Endodermal cell (in vitro differentiated cells): ENCODE measurements around the gene ARPIN. TPM values are rescaled to one million over a fixed set of nuclear protein-coding genes. Genes with fewer than 3 reads are reported as not detected.
"Not testable (repeated sequence)": the region's sequence is repeated elsewhere in the genome, so short reads cannot be mapped to it uniquely, and the experiment has no call there.

Experiments
- DNase-seq: peaks from one replicate; pipeline ENCODE4 v3.0.0-alpha.2; 2017
- H3K27ac ChIP-seq: 2 replicates; pipeline ENCODE4 v1.5.1; 2013; ENCODE audit warnings: mild to moderate bottlenecking, low read depth, low read length, moderate library complexity
- H3K27me3 ChIP-seq: 2 replicates; pipeline ENCODE4 v1.6.1; 2013; ENCODE audit warnings: mild to moderate bottlenecking, low read length, moderate library complexity; ENCODE audit not compliant: insufficient read depth, control insufficient read depth, poor library complexity, severe bottlenecking
- H3K36me3 ChIP-seq: 2 replicates; pipeline ENCODE4 v1.7.0; 2013; ENCODE audit warnings: mild to moderate bottlenecking, low read length, moderate library complexity; ENCODE audit not compliant: control insufficient read depth, insufficient read depth
- H3K4me1 ChIP-seq: one replicate; pipeline ENCODE4 v1.7.0; 2013; ENCODE audit warnings: low read length; ENCODE audit not compliant: control insufficient read depth, insufficient read depth
- H3K4me3 ChIP-seq: 2 replicates; pipeline ENCODE4 v1.5.1; 2013; ENCODE audit warnings: mild to moderate bottlenecking, low read length, moderate library complexity
- H3K9ac ChIP-seq: 2 replicates; pipeline ENCODE4 v1.6.1; 2013; ENCODE audit warnings: mild to moderate bottlenecking, low read length, moderate library complexity; ENCODE audit not compliant: poor library complexity, severe bottlenecking; ENCODE audit errors: extremely low read depth
- H3K9me3 ChIP-seq: 2 replicates; pipeline ENCODE4 v1.6.1; 2013; ENCODE audit warnings: mild to moderate bottlenecking, low read length, moderate library complexity; ENCODE audit not compliant: control insufficient read depth
- H3K27ac Mint-ChIP-seq: 2 replicates; pipeline ENCODE4 v1.8.0; 2020; ENCODE audit warnings: mixed read lengths
- H3K27me3 Mint-ChIP-seq: 2 replicates; pipeline ENCODE4 v1.8.0; 2021; ENCODE audit warnings: mild to moderate bottlenecking, mixed read lengths; ENCODE audit not compliant: insufficient read depth
- H3K36me3 Mint-ChIP-seq: 2 replicates; pipeline ENCODE4 v1.8.0; 2020; ENCODE audit warnings: low read depth, mixed read lengths
- H3K4me1 Mint-ChIP-seq: 2 replicates; pipeline ENCODE4 v1.8.0; 2020; ENCODE audit warnings: mixed read lengths
- H3K4me3 Mint-ChIP-seq: 2 replicates; pipeline ENCODE4 v1.8.0; 2020; ENCODE audit warnings: mild to moderate bottlenecking, moderate library complexity, mixed read lengths
- H3K9me3 Mint-ChIP-seq: 2 replicates; pipeline ENCODE4 v1.8.0; 2020; ENCODE audit warnings: mild to moderate bottlenecking, mixed read lengths
- WGBS, 2 experiments: methylation state at CpG; one replicate each; pipeline versions ENCODE4 v1.1.5 to v1.1.7; 2013; ENCODE audit warnings: missing lambda C conversion rate in 2 of 2, mixed read lengths in 1 of 2; ENCODE audit not compliant: insufficient coverage in 1 of 2, insufficient read length in 1 of 2; 5-methylcytosine and 5-hydroxymethylcytosine counted together
- total RNA-seq, 2 donors: library from RNA; stranded (reverse); fragmentation: NEBNext Ultra II Directional in 1 of 2; extraction: Animal tissue kit (Norgen Biotek cat#: 25700) in 1 of 2; gene quantifications; 2 replicates in 1 of 2; 3 replicates in 1 of 2; pipeline ENCODE4 v1.2.1, GENCODE V29; 2021
- TF ChIP-seq, protein P1 (sequence below): fragments of 200-600 bp; sonication (generic); conservative IDR thresholded peaks from 2 replicates; pipeline ENCODE4 v1.5.0; 2021; ENCODE audit warnings: antibody characterized with exemption, mild to moderate bottlenecking

ARPIN gene
- total RNA-seq, 2 donors from 2014 or later = 6.9 to 11.2 TPM

DNA sequence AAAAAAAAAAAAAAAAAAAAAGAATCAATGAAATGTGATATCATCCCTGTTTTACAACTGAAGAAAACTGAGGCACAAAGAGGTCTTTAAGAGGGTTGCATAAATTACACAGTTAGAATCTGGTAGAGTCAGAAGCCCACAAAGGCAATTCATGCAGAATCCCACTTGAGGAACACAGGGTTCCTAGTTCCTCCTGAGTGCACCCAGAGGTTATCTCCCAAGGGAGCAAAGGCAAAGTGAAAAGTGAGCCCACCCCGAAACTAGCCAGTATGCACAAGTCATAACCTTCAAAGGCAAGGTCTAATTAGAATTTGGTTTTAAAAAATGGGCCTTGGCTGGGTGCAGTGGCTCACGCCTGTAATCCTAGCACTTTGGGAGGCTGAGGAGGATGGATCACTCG, 56.8 kb downstream of the ARPIN start:
- DNase-seq = no peak
- H3K9ac ChIP-seq = no peak overlapping the region
- no peak overlapping the region for H3K27ac Mint-ChIP-seq
- no peak overlapping the region for H3K4me3 Mint-ChIP-seq
- H3K9me3 ChIP-seq = peaks cover 4% of the 10 kb centered on the region
- 96 to 98% methylated on average over 3 of the region's 3 CpGs for WGBS, 2 experiments
- H3K27ac ChIP-seq = no peak overlapping the region
- H3K27me3 ChIP-seq = no peaks in the 10 kb centered on the region
- peaks cover 36% of the 10 kb centered on the region for H3K36me3 ChIP-seq
- TF ChIP-seq, protein P1, sequence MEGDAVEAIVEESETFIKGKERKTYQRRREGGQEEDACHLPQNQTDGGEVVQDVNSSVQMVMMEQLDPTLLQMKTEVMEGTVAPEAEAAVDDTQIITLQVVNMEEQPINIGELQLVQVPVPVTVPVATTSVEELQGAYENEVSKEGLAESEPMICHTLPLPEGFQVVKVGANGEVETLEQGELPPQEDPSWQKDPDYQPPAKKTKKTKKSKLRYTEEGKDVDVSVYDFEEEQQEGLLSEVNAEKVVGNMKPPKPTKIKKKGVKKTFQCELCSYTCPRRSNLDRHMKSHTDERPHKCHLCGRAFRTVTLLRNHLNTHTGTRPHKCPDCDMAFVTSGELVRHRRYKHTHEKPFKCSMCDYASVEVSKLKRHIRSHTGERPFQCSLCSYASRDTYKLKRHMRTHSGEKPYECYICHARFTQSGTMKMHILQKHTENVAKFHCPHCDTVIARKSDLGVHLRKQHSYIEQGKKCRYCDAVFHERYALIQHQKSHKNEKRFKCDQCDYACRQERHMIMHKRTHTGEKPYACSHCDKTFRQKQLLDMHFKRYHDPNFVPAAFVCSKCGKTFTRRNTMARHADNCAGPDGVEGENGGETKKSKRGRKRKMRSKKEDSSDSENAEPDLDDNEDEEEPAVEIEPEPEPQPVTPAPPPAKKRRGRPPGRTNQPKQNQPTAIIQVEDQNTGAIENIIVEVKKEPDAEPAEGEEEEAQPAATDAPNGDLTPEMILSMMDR = no peak
- no peaks in the 10 kb centered on the region for H3K4me1 ChIP-seq
- H3K4me1 Mint-ChIP-seq = no peaks in the 10 kb centered on the region
- H3K36me3 Mint-ChIP-seq = peaks cover 69% of the 10 kb centered on the region
- no peak overlapping the region for H3K4me3 ChIP-seq
- peaks cover 22% of the 10 kb centered on the region for H3K9me3 Mint-ChIP-seq
- H3K27me3 Mint-ChIP-seq = no peaks in the 10 kb centered on the region

DNA sequence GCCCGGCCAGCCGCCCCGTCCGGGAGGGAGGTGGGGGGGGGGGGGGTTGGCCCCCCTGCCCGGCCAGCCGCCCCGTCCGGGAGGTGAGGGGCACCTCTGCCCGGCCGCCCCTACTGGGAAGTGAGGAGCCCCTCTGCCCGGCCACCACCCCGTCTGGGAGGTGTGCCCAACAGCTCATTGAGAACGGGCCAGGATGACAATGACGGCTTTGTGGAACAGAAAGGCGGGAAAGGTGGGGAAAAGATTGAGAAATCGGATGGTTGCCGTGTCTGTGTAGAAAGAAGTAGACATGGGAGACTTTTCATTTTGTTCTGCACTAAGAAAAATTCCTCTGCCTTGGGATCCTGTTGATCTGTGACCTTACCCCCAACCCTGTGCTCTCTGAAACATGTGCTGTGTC, 57.9 kb downstream of the ARPIN start:
- not testable (repeated sequence) for H3K4me1 Mint-ChIP-seq, H3K27me3 ChIP-seq, H3K27ac ChIP-seq, H3K9ac ChIP-seq, H3K4me1 ChIP-seq, H3K4me3 Mint-ChIP-seq, H3K9me3 ChIP-seq, H3K4me3 ChIP-seq, H3K27ac Mint-ChIP-seq, H3K27me3 Mint-ChIP-seq, DNase-seq
- H3K9me3 Mint-ChIP-seq = peaks cover 22% of the 10 kb centered on the region
- peaks cover 33% of the 10 kb centered on the region for H3K36me3 ChIP-seq
- WGBS, 2 experiments = 80 to 92% methylated on average over 1 to 5 of the region's 17 CpGs
- peaks cover 67% of the 10 kb centered on the region for H3K36me3 Mint-ChIP-seq

DNA sequence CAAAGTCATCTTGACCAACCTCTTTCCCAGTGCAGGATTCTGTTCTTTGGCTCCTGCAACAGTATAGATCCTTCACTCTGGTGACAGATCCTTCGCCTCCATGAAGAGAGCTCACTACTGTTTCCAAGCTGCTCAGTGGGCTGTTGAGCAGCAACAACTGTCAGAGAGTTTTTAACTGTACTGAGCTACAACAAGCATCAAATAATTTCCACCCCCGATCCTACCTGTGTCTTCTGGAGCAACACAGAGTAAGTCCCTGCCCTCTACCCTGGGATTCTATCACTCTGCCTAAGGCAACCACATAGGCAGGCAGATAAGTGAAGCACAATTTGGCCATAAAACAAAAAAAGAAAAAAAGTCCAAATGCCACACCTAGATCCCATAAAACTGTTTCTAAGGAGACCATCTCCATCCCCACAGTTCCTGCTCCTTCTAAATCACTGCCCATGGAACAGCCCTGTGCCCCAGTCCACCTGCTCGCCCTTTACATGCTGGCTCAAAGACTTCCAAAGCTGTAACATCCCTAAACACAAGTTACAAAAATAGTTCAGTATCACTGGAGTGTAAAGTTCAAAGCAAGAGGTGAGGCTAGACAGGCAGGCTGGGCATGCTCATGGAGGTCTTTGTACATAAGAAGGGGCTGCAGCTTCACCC, 60.3 kb downstream of the ARPIN start:
- H3K4me1 Mint-ChIP-seq = no peaks in the 10 kb centered on the region
- no peaks in the 10 kb centered on the region for H3K27me3 Mint-ChIP-seq
- WGBS, 2 experiments = 90 to 94% methylated on average over 2 to 3 of the region's 3 CpGs
- DNase-seq = no peak
- Histone ChIP-seq H3K27me3 (no peaks in the 10 kb centered on the region), H3K27ac (no peak overlapping the region), H3K4me1 (no peaks in the 10 kb centered on the region), H3K36me3 (peaks cover 43% of the 10 kb centered on the region), H3K4me3 (no peak overlapping the region), H3K9ac (no peak overlapping the region), H3K9me3 (peaks cover 4% of the 10 kb centered on the region)
- TF ChIP-seq, protein P1 = no peak
- H3K4me3 Mint-ChIP-seq = no peak overlapping the region
- H3K36me3 Mint-ChIP-seq = peaks cover 62% of the 10 kb centered on the region
- peaks cover 22% of the 10 kb centered on the region for H3K9me3 Mint-ChIP-seq
- H3K27ac Mint-ChIP-seq = no peak overlapping the region
